ENCODE results near the gene ITGA7. TPM values are rescaled to one million over a fixed set of nuclear protein-coding genes. Genes with fewer than 3 reads are reported as not detected.

The ITGA7 gene
- polyA plus RNA-seq, 1 donor from 2014 or later = 13.5 TPM

- no peaks in the 10 kb centered on the region for H3K79me2 ChIP-seq (replicated peaks; ENCODE audit: insufficient read depth, low read length)
Measured at GRCh38 chr12:55702861-55703260, 4.8 kb downstream of the ITGA7 start.

DNA sequence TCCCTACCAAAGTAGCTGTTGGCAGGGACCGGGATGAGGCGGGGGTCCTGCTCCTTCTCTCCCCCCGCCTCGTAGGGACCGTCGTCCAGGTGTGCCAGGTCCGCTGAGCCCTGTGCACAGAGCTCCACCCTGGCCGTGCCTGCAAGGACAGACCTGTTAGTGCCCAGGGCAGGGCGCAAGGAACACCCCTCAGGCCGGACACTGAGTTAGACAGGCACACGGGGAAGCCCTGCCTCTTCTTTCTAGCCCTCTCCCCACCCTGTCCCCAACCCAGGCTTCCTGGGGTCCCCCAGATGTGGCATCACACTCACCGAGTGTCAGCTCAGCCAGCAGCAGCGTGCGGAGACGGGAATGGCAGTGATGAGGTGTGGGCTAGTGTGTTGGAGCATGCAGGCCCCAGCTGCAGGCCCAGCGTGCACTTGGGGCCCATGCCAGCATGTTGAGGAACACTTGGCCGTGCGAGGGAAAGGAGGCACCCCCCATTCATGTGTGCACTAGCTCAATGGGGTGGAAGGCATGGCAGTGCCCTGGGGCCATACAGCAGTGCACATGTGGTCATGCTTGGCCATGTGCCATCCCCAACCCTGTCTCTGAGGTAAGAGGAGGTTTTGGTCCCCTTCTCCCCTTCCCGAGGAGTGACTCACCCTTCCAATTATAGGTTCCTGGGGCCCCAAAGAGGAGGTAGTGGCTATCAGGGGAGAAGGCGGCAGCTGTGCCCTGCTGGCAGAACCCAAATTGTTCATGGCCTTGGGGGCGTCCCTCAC lies 7.3 kb downstream of the ITGA7 start:
- H2AFZ ChIP-seq (ENCODE audit: low read depth, low read length) = no peak overlapping the region
- no peaks in the 10 kb centered on the region for H4K20me1 ChIP-seq (ENCODE audit: insufficient read depth)
- H3K36me3 ChIP-seq (ENCODE audit: insufficient read depth, low read length) = no peaks in the 10 kb centered on the region
- no peaks in the 10 kb centered on the region for H3K79me2 ChIP-seq (replicated peaks; ENCODE audit: insufficient read depth, low read length)
- H3K4me3 ChIP-seq (ENCODE audit: low read length) = no peak overlapping the region
- no peaks in the 10 kb centered on the region for H3K27me3 ChIP-seq (ENCODE audit: insufficient read depth, low read depth, low read length)
- no peaks in the 10 kb centered on the region for H3F3A ChIP-seq (ENCODE audit: insufficient read depth, low read length, poor library complexity, severe bottlenecking)
- no peak overlapping the region for H3K27ac ChIP-seq (ENCODE audit: low read length)
- no peak overlapping the region for H3K4me2 ChIP-seq (ENCODE audit: low read length)
- no peaks in the 10 kb centered on the region for H3K9me3 ChIP-seq (ENCODE audit: low read length)
- H3K9me2 ChIP-seq (ENCODE audit: insufficient read depth, low read length) = no peaks in the 10 kb centered on the region
- H3K9ac ChIP-seq (ENCODE audit: low read length) = no peak overlapping the region
- TF ChIP-seq MXI1 (conservative IDR thresholded peaks at IDR 0.05; ENCODE audit: poor library complexity, severe bottlenecking) = no peak
- no peak for TF ChIP-seq RAD21 (conservative IDR thresholded peaks at IDR 0.05)
- TF ChIP-seq EP300 (conservative IDR thresholded peaks at IDR 0.05; ENCODE audit: poor library complexity, severe bottlenecking) = no peak
- TF ChIP-seq CTCF (IDR thresholded peaks at IDR 0.05; ENCODE audit: poor library complexity, severe bottlenecking) = no peak
- no peak for TF ChIP-seq SMC3 (conservative IDR thresholded peaks at IDR 0.05; ENCODE audit: poor library complexity)
- no peak for TF ChIP-seq POLR2AphosphoS5 (IDR thresholded peaks at IDR 0.05)
- TF ChIP-seq, protein P1, sequence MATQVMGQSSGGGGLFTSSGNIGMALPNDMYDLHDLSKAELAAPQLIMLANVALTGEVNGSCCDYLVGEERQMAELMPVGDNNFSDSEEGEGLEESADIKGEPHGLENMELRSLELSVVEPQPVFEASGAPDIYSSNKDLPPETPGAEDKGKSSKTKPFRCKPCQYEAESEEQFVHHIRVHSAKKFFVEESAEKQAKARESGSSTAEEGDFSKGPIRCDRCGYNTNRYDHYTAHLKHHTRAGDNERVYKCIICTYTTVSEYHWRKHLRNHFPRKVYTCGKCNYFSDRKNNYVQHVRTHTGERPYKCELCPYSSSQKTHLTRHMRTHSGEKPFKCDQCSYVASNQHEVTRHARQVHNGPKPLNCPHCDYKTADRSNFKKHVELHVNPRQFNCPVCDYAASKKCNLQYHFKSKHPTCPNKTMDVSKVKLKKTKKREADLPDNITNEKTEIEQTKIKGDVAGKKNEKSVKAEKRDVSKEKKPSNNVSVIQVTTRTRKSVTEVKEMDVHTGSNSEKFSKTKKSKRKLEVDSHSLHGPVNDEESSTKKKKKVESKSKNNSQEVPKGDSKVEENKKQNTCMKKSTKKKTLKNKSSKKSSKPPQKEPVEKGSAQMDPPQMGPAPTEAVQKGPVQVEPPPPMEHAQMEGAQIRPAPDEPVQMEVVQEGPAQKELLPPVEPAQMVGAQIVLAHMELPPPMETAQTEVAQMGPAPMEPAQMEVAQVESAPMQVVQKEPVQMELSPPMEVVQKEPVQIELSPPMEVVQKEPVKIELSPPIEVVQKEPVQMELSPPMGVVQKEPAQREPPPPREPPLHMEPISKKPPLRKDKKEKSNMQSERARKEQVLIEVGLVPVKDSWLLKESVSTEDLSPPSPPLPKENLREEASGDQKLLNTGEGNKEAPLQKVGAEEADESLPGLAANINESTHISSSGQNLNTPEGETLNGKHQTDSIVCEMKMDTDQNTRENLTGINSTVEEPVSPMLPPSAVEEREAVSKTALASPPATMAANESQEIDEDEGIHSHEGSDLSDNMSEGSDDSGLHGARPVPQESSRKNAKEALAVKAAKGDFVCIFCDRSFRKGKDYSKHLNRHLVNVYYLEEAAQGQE (IDR thresholded peaks at IDR 0.05; ENCODE audit: borderline replicate concordance) = no peak

More at GRCh38 chr12:55702861-55703260, 4.8 kb downstream of the ITGA7 start:
- Histone ChIP-seq H3K9ac (ENCODE audit: low read length) (no peak overlapping the region), H2AFZ (ENCODE audit: low read depth, low read length) (no peak overlapping the region), H4K20me1 (ENCODE audit: insufficient read depth) (no peaks in the 10 kb centered on the region), H3K36me3 (ENCODE audit: insufficient read depth, low read length) (no peaks in the 10 kb centered on the region), H3K27me3 (ENCODE audit: insufficient read depth, low read depth, low read length) (no peaks in the 10 kb centered on the region), H3F3A (ENCODE audit: insufficient read depth, low read length, poor library complexity, severe bottlenecking) (no peaks in the 10 kb centered on the region), H3K27ac (ENCODE audit: low read length) (no peak overlapping the region), H3K4me2 (ENCODE audit: low read length) (no peak overlapping the region), H3K9me3 (ENCODE audit: low read length) (no peaks in the 10 kb centered on the region), H3K4me3 (ENCODE audit: low read length) (no peak overlapping the region), H3K9me2 (ENCODE audit: insufficient read depth, low read length) (no peaks in the 10 kb centered on the region)
- TF ChIP-seq CTCF (IDR thresholded peaks at IDR 0.05; ENCODE audit: poor library complexity, severe bottlenecking) = no peak
- no peak for TF ChIP-seq POLR2AphosphoS5 (IDR thresholded peaks at IDR 0.05)
- TF ChIP-seq EP300 (conservative IDR thresholded peaks at IDR 0.05; ENCODE audit: poor library complexity, severe bottlenecking) = no peak
- TF ChIP-seq SMC3 (conservative IDR thresholded peaks at IDR 0.05; ENCODE audit: poor library complexity) = no peak
- no peak for TF ChIP-seq RAD21 (conservative IDR thresholded peaks at IDR 0.05)
- TF ChIP-seq, protein P1 (IDR thresholded peaks at IDR 0.05; ENCODE audit: borderline replicate concordance) = no peak
- TF ChIP-seq MXI1 (conservative IDR thresholded peaks at IDR 0.05; ENCODE audit: poor library complexity, severe bottlenecking) = no peak
- TF ChIP-seq TAF1 (IDR thresholded peaks at IDR 0.05; ENCODE audit: low read depth) = no peak
- TF ChIP-seq EZH2 (IDR thresholded peaks at IDR 0.05; ENCODE audit: borderline replicate concordance, insufficient read depth, low read length, poor library complexity, severe bottlenecking) = no peak

Data from neural cell (in vitro differentiated cells).